ENCODE data around the gene CDK4.

DNA sequence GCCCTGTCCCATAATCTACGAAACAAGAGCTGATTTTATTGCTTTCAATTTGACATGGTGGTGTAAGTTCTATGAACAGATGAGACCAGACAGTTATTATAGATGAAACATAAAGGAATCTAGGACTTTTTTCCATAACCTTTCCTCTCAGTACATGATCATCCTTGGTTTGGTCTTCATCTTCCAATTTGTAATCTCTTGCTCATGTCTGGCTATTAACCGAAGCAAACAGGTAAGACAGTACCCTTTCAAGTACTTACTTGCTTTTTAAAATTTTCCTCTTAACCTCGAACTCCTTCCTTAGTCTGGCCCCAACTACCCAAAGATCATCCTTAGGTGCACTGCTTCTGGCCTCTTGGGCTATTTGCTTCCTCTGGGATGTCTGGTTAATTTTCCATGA, 6.1 kb downstream of the CDK4 start:
- TF ChIP-seq YY1 (IDR thresholded peaks at IDR 0.05; ENCODE audit: low read depth) = no peak
- no peak for TF ChIP-seq TEAD4 (IDR thresholded peaks at IDR 0.05)
- TF ChIP-seq EGR1 (IDR thresholded peaks at IDR 0.05) = no peak
- no peak for TF ChIP-seq RAD21 (IDR thresholded peaks at IDR 0.05; ENCODE audit: low read depth)
- TF ChIP-seq, protein P1, sequence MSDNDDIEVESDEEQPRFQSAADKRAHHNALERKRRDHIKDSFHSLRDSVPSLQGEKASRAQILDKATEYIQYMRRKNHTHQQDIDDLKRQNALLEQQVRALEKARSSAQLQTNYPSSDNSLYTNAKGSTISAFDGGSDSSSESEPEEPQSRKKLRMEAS (IDR thresholded peaks at IDR 0.05) = no peak
- no peak for TF ChIP-seq FOXM1 (IDR thresholded peaks at IDR 0.05; ENCODE audit: borderline replicate concordance, low read depth)
- TF ChIP-seq EP300 (IDR thresholded peaks at IDR 0.05; ENCODE audit: borderline replicate concordance) = no peak
